Testis (tissue), 5 donors: ENCODE data around the gene CCDC51. TPM values are rescaled to one million over a fixed set of nuclear protein-coding genes. Genes with fewer than 3 reads are reported as not detected.
"Not testable (repeated sequence)": the region's sequence is repeated elsewhere in the genome, so short reads cannot be mapped to it uniquely, and the experiment has no call there.

Experiments
- DNase-seq: peaks from one replicate; pipeline ENCODE4 v3.0.0-alpha.2; 2019
- H3K27ac ChIP-seq, 2 donors: fragments of 200-600 bp; sonication (generic); one replicate each; pipeline ENCODE4 v1.5.1; 2019
- H3K27me3 ChIP-seq: fragments of 200-600 bp; sonication (generic); one replicate; pipeline ENCODE4 v1.5.1; 2019
- H3K36me3 ChIP-seq: fragments of 200-600 bp; sonication (generic); one replicate; pipeline ENCODE4 v1.5.1; 2017; ENCODE audit warnings: low read depth; ENCODE audit errors: missing control alignments
- H3K4me1 ChIP-seq: fragments of 200-600 bp; sonication (generic); one replicate; pipeline ENCODE4 v1.5.1; 2019
- H3K4me3 ChIP-seq, 2 donors: fragments of 200-600 bp; sonication (generic); one replicate each; pipeline ENCODE4 v1.5.1; 2017 to 2019
- H3K9me3 ChIP-seq: fragments of 200-600 bp; sonication (generic); one replicate; pipeline ENCODE4 v1.5.1; 2017
- POLR2A ChIP-seq: fragments of 450-650 bp; IDR thresholded peaks from one replicate; pipeline ENCODE4 v1.6.1; 2017; ENCODE audit warnings: antibody characterized with exemption, mild to moderate bottlenecking, moderate library complexity
- WGBS, 2 donors: methylation state at CpG; one replicate each; pipeline ENCODE4 v1.1.5; 2018; 5-methylcytosine and 5-hydroxymethylcytosine counted together
- intact Hi-C: fragments of 100-400 bp; cut with DNase I; formaldehyde crosslinking; loops from one replicate; pipeline ENCODE4 v1.15.1; 2023; ENCODE audit warnings: low total_unique reads
- long read RNA-seq, 2 donors: transcript quantifications; one replicate each; lab custom pipeline, GENCODE V29; 2026
- polyA plus RNA-seq: library from polyadenylated mRNA; stranded (reverse); fragments of 350-450 nt; fragmentation: Illumina TruSeq; extraction: RNeasy Lipid Tissue Mini Kit (QIAGEN cat#74804); gene quantifications from one replicate; pipeline ENCODE4 v1.2.3, GENCODE V29; 2014; ENCODE audit warnings: low read depth, low replicate concordance; ENCODE audit not compliant: insufficient read depth
- total RNA-seq, 2 donors: library from RNA; depleted of rRNA; stranded (reverse); fragments of >200 nt; gene quantifications; one replicate each; pipeline ENCODE4 v1.2.3, GENCODE V29; 2016
- TF ChIP-seq, protein P1 (sequence below), 3 experiments: fragments of 450-650 bp in 2 of 3; fragments of 200-600 bp in 1 of 3; sonication (generic) in 1 of 3; IDR thresholded peaks; one replicate each; pipeline ENCODE4 v1.5.1; 2016 to 2019; ENCODE audit warnings: antibody characterized with exemption in 3 of 3, mild to moderate bottlenecking in 2 of 3, moderate library complexity in 1 of 3

Gene CCDC51, protein sequence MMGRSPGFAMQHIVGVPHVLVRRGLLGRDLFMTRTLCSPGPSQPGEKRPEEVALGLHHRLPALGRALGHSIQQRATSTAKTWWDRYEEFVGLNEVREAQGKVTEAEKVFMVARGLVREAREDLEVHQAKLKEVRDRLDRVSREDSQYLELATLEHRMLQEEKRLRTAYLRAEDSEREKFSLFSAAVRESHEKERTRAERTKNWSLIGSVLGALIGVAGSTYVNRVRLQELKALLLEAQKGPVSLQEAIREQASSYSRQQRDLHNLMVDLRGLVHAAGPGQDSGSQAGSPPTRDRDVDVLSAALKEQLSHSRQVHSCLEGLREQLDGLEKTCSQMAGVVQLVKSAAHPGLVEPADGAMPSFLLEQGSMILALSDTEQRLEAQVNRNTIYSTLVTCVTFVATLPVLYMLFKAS
- total RNA-seq (10 to 100 TPM; 11.7 to 16.0 TPM), polyA plus RNA-seq (16.0 TPM)
- long read RNA-seq, donor 1, partial matches to known transcripts, result 0 of 10 reads
- long read RNA-seq, donor 1, other reads (novel, unspliced or antisense), result 0 of 10 reads
- long read RNA-seq, donor 2, partial matches to known transcripts, result 0 of 3 reads
- long read RNA-seq, donor 2, other reads (novel, unspliced or antisense), result 0 of 3 reads

DNA sequence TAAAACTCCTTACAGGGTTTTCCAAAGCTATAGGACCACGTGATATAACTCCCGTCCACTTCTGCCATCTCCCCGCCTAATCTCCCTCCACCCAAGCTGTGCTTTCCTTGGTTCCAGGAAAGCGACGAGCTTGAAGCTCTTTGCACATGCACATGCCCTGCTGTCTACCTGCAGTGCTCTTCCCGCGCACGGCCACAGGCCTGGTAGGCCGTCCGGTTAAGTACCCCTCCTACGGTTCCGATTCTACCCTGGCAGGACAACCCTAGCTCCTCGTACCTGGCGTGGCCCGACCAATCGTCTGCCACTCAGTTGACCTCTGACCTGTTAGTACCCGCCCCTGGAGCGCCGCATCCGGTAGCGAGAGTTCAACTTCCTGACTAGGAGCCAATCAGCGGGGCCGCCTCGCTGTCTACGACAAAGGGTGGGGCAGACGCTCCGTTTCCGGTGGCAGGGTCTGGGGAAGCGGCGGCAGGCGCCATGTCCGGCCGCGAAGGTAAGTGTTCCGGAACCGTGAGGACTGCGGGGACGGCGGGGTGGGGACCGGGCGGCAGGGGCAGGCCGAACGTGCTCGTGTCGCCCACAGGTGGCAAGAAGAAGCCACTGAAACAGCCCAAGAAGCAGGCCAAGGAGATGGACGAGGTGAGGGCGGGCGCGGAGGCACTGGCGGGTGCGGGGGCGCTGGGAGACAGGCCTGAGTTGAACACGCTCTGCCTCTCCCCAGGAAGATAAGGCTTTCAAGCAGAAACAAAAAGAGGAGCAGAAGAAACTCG is at the start of gene CCDC51, which contains the start of gene TMA7:
Gene CCDC51 (minus strand): TSS at position 300 of the 770 bp plus-strand sequence. CDS start 4,991 bp downstream, outside the sequence.
Gene TMA7 (plus strand): TSS at position 438 of the 770 bp plus-strand sequence. CDS start 40 bp downstream, at position 478.
- no peaks in the 10 kb centered on the region for H3K9me3 ChIP-seq
- intact Hi-C loops, result loop anchor here (5.0 kb wide), 2 partner anchors 38 to 168 kb away; no protein-coding TSS in a partner anchor
- peak; percentile 100 for DNase-seq
- peaks cover 30% of the 10 kb centered on the region for H3K4me1 ChIP-seq
- peak within 1 kb of the TSS; percentile 80 to 90 for H3K27ac ChIP-seq
- peak within 1 kb of the TSS; percentile 92 to 94 for H3K4me3 ChIP-seq
- TF ChIP-seq POLR2A, result peak; percentile 44
- TF ChIP-seq, protein P1, sequence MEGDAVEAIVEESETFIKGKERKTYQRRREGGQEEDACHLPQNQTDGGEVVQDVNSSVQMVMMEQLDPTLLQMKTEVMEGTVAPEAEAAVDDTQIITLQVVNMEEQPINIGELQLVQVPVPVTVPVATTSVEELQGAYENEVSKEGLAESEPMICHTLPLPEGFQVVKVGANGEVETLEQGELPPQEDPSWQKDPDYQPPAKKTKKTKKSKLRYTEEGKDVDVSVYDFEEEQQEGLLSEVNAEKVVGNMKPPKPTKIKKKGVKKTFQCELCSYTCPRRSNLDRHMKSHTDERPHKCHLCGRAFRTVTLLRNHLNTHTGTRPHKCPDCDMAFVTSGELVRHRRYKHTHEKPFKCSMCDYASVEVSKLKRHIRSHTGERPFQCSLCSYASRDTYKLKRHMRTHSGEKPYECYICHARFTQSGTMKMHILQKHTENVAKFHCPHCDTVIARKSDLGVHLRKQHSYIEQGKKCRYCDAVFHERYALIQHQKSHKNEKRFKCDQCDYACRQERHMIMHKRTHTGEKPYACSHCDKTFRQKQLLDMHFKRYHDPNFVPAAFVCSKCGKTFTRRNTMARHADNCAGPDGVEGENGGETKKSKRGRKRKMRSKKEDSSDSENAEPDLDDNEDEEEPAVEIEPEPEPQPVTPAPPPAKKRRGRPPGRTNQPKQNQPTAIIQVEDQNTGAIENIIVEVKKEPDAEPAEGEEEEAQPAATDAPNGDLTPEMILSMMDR (IDR thresholded peaks at IDR 0.05), result no peak
- H3K27me3 ChIP-seq, result no peaks in the 10 kb centered on the region
- no peaks in the 10 kb centered on the region for H3K36me3 ChIP-seq
- 0% methylated on average over 41 to 54 of the region's 54 CpGs for WGBS, 2 donors

DNA sequence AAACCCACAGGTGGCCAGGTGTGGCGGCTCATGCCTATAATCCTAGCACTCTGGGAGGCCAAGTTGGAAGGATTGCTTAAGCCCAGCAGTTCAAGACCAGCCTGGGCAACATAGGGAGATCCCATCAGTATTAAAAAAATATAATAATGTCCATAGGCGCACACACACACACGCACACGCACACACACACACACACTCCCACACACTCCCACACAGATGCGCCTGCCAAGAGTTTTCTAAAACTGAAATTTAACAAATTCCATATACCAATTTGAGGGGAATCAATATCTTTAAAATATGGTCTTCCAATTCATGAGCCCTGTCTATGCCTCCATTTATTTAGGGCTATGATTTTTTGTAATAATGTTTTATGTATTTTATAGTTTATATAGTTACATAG is 47.0 kb upstream of the CCDC51 start:
- Histone ChIP-seq H3K36me3 (no peaks in the 10 kb centered on the region), H3K4me3 (no peak overlapping the region), H3K4me1 (no peaks in the 10 kb centered on the region), H3K9me3 (no peaks in the 10 kb centered on the region), H3K27ac (no peak overlapping the region), H3K27me3 (no peaks in the 10 kb centered on the region)
- intact Hi-C loops, result no loop called here
- WGBS, 2 donors, result 68 to 91% methylated on average over 5 of the region's 5 CpGs
- DNase-seq, result no peak
- TF ChIP-seq, protein P1 (IDR thresholded peaks at IDR 0.05), result no peak
- no peak for TF ChIP-seq POLR2A

DNA sequence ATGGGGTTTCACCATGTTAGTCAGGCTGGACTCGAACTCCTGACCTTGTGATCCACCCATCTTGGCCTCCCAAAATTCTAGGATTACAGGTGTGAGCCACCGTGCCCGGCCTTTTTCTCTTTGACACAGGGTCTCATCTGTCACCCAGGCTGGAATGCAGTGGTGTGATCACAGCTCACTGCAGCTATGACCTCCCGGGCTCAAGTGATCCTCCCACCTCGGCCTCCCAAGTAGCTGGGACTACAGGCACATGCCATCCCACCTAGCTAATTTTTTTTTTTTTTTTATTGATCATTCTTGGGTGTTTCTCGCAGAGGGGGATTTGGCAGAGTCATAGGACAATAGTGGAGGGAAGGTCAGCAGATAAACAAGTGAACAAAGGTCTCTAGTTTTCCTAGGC is 42.9 kb upstream of the CCDC51 start:
- H3K9me3 ChIP-seq, intact Hi-C loops, H3K4me3 ChIP-seq, H3K27ac ChIP-seq, H3K4me1 ChIP-seq, H3K36me3 ChIP-seq, H3K27me3 ChIP-seq, DNase-seq: not testable (repeated sequence)
- WGBS, 2 donors, result 78 to 80% methylated on average over 6 of the region's 6 CpGs

DNA sequence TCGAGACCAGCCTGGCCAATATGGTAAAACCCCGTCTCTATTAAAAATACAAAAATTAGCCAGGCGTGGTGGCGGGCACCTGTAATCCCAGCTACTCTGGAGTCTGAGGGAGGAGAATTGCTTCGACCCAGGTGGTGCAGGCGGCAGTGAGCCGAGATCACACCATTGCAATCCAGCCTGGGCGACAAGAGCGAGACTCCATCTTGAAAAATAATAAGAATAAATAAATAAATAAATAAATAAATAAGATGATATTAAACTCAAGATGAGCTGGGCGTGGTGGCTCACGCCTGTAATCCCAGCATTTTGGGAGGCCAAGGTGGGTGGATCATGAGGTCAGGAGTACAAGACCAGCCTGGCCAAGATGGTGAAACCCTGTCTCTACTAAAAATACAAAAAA is 41.0 kb upstream of the CCDC51 start:
- H3K4me1 ChIP-seq, H3K9me3 ChIP-seq, H3K4me3 ChIP-seq, H3K36me3 ChIP-seq, intact Hi-C loops, H3K27me3 ChIP-seq, DNase-seq, H3K27ac ChIP-seq: not testable (repeated sequence)
- 93 to 96% methylated on average over 11 of the region's 11 CpGs for WGBS, 2 donors

DNA sequence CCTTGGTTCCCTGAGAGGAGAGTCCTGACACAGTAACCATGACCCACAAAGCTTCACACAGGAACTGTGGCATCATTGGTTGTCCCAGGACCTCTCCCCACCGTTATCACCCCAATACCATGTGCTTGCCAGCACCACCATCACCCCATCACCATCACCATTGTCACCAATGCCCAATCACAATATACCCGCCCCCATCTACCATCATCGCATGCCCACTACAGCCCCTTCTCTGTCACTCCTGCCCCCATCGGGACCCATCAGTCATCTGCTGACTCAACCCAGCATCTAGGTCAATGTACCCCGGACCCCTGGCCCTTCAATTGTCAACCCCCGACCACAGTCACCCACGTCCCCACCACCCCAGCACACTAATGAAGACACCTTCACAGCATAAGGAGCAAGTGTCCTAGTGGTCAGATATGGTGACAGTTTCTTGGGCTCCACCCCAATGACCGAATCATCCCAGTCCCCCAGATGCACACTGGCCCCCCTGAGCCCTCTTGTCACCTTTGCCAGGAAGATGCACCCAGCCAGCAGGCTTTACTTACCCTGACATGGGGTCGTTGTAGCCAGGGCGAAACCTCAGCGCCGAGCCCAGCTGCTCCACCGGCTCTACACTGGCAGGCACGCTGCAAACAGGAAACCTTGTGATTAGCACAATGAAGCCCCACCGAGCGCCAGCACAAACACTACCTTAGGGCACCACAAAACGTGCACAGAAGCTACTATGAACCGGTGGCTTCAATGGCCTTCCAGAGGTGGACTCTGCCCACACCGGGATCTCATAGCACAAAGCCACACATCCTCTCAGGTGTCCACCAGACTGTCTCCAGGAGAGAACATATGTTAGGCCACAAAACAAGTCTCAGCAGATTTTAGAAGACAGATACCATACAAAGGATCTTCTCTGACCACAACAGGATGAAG is 39.0 kb upstream of the CCDC51 start:
- 85 to 93% methylated on average over 17 to 19 of the region's 19 CpGs for WGBS, 2 donors
- intact Hi-C loops, result no loop called here
- H3K9me3 ChIP-seq, result no peaks in the 10 kb centered on the region
- no peaks in the 10 kb centered on the region for H3K36me3 ChIP-seq
- no peaks in the 10 kb centered on the region for H3K4me1 ChIP-seq
- TF ChIP-seq, protein P1 (IDR thresholded peaks at IDR 0.05), result no peak
- TF ChIP-seq POLR2A, result no peak
- no peaks in the 10 kb centered on the region for H3K27me3 ChIP-seq
- no peak overlapping the region for H3K27ac ChIP-seq
- DNase-seq, result no peak
- no peak overlapping the region for H3K4me3 ChIP-seq
